GM12878 (cell line): ENCODE measurements around the gene TMEM35B.

ENCODE experiments used
- FOS ChIP-seq: IDR thresholded peaks from 3 replicates; pipeline ENCODE4 v1.6.1; 2011; ENCODE audit warnings: borderline replicate concordance; ENCODE audit not compliant: insufficient read length; ENCODE audit errors: extremely low read depth
- MXI1 ChIP-seq: fragments of 150-350 bp; IDR thresholded peaks from 2 replicates; pipeline ENCODE4 v1.6.1; 2011; ENCODE audit warnings: low read depth, mild to moderate bottlenecking, inconsistent platforms, low read length, improper control_type of control experiment
- NFYA ChIP-seq: IDR thresholded peaks from 2 replicates; pipeline ENCODE4 v1.6.1; 2011; ENCODE audit warnings: low read depth, mild to moderate bottlenecking, low read length, improper control_type of control experiment, borderline replicate concordance
- NR2C2 ChIP-seq: IDR thresholded peaks from 2 replicates; pipeline ENCODE4 v1.6.1; 2011; ENCODE audit warnings: borderline replicate concordance, low read depth; ENCODE audit not compliant: control insufficient read depth, insufficient read length
- POLR2A ChIP-seq: IDR thresholded peaks from 2 replicates; pipeline ENCODE4 v1.6.1; 2011; ENCODE audit warnings: low read depth, mild to moderate bottlenecking, low read length
- POLR2AphosphoS5 ChIP-seq: IDR thresholded peaks from 2 replicates; pipeline ENCODE4 v1.6.1; 2011; ENCODE audit warnings: mild to moderate bottlenecking, low read length, inconsistent platforms
- RAD21 ChIP-seq: IDR thresholded peaks from 2 replicates; pipeline ENCODE4 v1.6.1; 2011; ENCODE audit warnings: mild to moderate bottlenecking, low read depth, low read length, moderate library complexity; ENCODE audit not compliant: insufficient read depth
- RCOR1 ChIP-seq: conservative IDR thresholded peaks from 2 replicates; pipeline ENCODE4 v1.6.1; 2012; ENCODE audit warnings: low read depth, low read length, improper control_type of control experiment
- TARDBP ChIP-seq: IDR thresholded peaks from 2 replicates; pipeline ENCODE4 v1.6.1; 2016; ENCODE audit warnings: borderline replicate concordance
- ZNF24 ChIP-seq: fragments of 450-650 bp; IDR thresholded peaks from 2 replicates; pipeline ENCODE4 v1.6.1; 2017; ENCODE audit warnings: antibody characterized with exemption, mild to moderate bottlenecking
- ZNF274 ChIP-seq: IDR thresholded peaks from one replicate; pipeline ENCODE4 v1.8.0; 2011; ENCODE audit not compliant: insufficient read length, insufficient read depth
- TF ChIP-seq, protein P1 (sequence below), 3 experiments: IDR thresholded peaks in 2 of 3; conservative IDR thresholded peaks in 1 of 3; 2 replicates each; pipeline ENCODE4 v1.5.1; 2011; ENCODE audit warnings: low read depth in 3 of 3, low read length in 3 of 3, mild to moderate bottlenecking in 3 of 3, control low read depth in 2 of 3, moderate library complexity in 2 of 3, inconsistent platforms in 1 of 3, mixed read lengths in 1 of 3; ENCODE audit not compliant: control insufficient read depth in 2 of 3, insufficient read depth in 1 of 3; ENCODE audit errors: extremely low read depth in 1 of 3
- TF ChIP-seq, protein P2 (sequence below): fragments of 450-650 bp; IDR thresholded peaks from 2 replicates; pipeline ENCODE4 v1.6.1; 2016; ENCODE audit warnings: mild to moderate bottlenecking, moderate library complexity, borderline replicate concordance
- TF ChIP-seq, protein P3 (sequence below): fragments of 450-650 bp; formaldehyde crosslinking; IDR thresholded peaks from 2 replicates; pipeline ENCODE4 v1.4.0; 2020; ENCODE audit warnings: mild to moderate bottlenecking, moderate library complexity

DNA sequence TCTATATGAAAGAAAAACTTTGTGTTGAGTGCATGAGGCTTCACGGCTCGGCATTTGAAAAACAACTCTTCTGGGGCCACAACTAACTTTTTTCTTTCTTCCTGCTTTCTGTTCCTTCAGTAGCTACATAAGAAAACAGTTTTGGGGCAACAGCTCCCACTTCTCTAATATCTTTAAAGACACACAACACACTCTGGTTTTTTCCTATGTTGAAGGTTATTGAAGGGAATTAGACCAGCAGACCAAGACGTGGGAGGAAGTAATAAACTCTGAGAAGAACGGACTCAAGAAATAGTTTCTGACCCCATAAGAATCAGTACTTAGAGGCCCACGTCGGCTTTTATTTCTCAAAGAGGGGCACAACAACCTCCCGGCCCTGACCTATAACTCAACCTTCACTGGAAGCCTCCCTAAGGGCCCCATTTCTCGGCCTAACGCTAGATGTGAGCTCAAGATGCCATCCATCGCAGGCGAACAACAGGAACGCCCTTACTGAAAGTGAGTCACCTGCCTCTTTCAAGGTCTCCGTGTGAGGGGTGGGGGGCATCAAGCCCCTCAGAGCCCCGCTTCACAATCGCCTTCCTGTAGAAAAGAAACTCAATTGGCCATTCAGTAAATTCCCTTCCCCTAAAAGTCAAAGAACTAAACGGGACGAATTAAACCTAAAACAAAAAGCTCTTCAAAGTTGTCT is 45.8 kb upstream of the TMEM35B start:
- TF ChIP-seq, protein P1, sequence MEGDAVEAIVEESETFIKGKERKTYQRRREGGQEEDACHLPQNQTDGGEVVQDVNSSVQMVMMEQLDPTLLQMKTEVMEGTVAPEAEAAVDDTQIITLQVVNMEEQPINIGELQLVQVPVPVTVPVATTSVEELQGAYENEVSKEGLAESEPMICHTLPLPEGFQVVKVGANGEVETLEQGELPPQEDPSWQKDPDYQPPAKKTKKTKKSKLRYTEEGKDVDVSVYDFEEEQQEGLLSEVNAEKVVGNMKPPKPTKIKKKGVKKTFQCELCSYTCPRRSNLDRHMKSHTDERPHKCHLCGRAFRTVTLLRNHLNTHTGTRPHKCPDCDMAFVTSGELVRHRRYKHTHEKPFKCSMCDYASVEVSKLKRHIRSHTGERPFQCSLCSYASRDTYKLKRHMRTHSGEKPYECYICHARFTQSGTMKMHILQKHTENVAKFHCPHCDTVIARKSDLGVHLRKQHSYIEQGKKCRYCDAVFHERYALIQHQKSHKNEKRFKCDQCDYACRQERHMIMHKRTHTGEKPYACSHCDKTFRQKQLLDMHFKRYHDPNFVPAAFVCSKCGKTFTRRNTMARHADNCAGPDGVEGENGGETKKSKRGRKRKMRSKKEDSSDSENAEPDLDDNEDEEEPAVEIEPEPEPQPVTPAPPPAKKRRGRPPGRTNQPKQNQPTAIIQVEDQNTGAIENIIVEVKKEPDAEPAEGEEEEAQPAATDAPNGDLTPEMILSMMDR (IDR thresholded peaks at IDR 0.05 in 2 of 3, conservative IDR thresholded peaks at IDR 0.05 in 1 of 3; ENCODE audit: control insufficient read depth in 2 of 3, extremely low read depth in 1 of 3, insufficient read depth in 1 of 3, low read depth in 3 of 3, low read length in 3 of 3): no peak
- TF ChIP-seq NFYA: no peak
- TF ChIP-seq, protein P2, sequence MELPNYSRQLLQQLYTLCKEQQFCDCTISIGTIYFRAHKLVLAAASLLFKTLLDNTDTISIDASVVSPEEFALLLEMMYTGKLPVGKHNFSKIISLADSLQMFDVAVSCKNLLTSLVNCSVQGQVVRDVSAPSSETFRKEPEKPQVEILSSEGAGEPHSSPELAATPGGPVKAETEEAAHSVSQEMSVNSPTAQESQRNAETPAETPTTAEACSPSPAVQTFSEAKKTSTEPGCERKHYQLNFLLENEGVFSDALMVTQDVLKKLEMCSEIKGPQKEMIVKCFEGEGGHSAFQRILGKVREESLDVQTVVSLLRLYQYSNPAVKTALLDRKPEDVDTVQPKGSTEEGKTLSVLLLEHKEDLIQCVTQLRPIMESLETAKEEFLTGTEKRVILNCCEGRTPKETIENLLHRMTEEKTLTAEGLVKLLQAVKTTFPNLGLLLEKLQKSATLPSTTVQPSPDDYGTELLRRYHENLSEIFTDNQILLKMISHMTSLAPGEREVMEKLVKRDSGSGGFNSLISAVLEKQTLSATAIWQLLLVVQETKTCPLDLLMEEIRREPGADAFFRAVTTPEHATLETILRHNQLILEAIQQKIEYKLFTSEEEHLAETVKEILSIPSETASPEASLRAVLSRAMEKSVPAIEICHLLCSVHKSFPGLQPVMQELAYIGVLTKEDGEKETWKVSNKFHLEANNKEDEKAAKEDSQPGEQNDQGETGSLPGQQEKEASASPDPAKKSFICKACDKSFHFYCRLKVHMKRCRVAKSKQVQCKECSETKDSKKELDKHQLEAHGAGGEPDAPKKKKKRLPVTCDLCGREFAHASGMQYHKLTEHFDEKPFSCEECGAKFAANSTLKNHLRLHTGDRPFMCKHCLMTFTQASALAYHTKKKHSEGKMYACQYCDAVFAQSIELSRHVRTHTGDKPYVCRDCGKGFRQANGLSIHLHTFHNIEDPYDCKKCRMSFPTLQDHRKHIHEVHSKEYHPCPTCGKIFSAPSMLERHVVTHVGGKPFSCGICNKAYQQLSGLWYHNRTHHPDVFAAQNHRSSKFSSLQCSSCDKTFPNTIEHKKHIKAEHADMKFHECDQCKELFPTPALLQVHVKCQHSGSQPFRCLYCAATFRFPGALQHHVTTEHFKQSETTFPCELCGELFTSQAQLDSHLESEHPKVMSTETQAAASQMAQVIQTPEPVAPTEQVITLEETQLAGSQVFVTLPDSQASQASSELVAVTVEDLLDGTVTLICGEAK: peak; percentile 27; the same call in 1 of the 2 replicates
- TF ChIP-seq NR2C2: no peak
- no peak for TF ChIP-seq POLR2A
- no peak for TF ChIP-seq ZNF24
- TF ChIP-seq ZNF274: no peak
- no peak for TF ChIP-seq POLR2AphosphoS5
- TF ChIP-seq RCOR1: no peak; the same call in 1 of the 2 replicates
- TF ChIP-seq MXI1: peak; percentile 19; the same call in 1 of the 2 replicates
- no peak for TF ChIP-seq RAD21
- TF ChIP-seq, protein P3, sequence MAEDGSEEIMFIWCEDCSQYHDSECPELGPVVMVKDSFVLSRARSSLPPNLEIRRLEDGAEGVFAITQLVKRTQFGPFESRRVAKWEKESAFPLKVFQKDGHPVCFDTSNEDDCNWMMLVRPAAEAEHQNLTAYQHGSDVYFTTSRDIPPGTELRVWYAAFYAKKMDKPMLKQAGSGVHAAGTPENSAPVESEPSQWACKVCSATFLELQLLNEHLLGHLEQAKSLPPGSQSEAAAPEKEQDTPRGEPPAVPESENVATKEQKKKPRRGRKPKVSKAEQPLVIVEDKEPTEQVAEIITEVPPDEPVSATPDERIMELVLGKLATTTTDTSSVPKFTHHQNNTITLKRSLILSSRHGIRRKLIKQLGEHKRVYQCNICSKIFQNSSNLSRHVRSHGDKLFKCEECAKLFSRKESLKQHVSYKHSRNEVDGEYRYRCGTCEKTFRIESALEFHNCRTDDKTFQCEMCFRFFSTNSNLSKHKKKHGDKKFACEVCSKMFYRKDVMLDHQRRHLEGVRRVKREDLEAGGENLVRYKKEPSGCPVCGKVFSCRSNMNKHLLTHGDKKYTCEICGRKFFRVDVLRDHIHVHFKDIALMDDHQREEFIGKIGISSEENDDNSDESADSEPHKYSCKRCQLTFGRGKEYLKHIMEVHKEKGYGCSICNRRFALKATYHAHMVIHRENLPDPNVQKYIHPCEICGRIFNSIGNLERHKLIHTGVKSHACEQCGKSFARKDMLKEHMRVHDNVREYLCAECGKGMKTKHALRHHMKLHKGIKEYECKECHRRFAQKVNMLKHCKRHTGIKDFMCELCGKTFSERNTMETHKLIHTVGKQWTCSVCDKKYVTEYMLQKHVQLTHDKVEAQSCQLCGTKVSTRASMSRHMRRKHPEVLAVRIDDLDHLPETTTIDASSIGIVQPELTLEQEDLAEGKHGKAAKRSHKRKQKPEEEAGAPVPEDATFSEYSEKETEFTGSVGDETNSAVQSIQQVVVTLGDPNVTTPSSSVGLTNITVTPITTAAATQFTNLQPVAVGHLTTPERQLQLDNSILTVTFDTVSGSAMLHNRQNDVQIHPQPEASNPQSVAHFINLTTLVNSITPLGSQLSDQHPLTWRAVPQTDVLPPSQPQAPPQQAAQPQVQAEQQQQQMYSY: no peak
- TF ChIP-seq TARDBP: no peak
- TF ChIP-seq FOS: no peak
